ENCODE results near the gene RNF217. TPM values are rescaled to one million over a fixed set of nuclear protein-coding genes. Genes with fewer than 3 reads are reported as not detected.

RNF217 gene
- total RNA-seq, 2 donors from 2014 or later: 24.0 to 28.1 TPM

GRCh38 chr6:124989136-124989983 is 27.1 kb downstream of the RNF217 start:
- Histone ChIP-seq H3K27ac (ENCODE audit: low read depth, low read length) (no peak overlapping the region), H3K9me3 (ENCODE audit: control insufficient read depth, low read length) (peaks cover 7% of the 10 kb centered on the region), H3K36me3 (ENCODE audit: control insufficient read depth, insufficient read depth, low read length) (no peaks in the 10 kb centered on the region), H3K4me3 (ENCODE audit: low read length) (no peak overlapping the region), H3K9ac (ENCODE audit: extremely low read depth, low read length, poor library complexity, severe bottlenecking) (no peak overlapping the region), H3K4me1 (ENCODE audit: control insufficient read depth, insufficient read depth, low read length) (no peaks in the 10 kb centered on the region), H3K27me3 (ENCODE audit: control insufficient read depth, insufficient read depth, low read length, poor library complexity, severe bottlenecking) (no peaks in the 10 kb centered on the region)
- no peak for DNase-seq
- H3K4me1 Mint-ChIP-seq: peaks cover 7% of the 10 kb centered on the region
- TF ChIP-seq, protein P1, sequence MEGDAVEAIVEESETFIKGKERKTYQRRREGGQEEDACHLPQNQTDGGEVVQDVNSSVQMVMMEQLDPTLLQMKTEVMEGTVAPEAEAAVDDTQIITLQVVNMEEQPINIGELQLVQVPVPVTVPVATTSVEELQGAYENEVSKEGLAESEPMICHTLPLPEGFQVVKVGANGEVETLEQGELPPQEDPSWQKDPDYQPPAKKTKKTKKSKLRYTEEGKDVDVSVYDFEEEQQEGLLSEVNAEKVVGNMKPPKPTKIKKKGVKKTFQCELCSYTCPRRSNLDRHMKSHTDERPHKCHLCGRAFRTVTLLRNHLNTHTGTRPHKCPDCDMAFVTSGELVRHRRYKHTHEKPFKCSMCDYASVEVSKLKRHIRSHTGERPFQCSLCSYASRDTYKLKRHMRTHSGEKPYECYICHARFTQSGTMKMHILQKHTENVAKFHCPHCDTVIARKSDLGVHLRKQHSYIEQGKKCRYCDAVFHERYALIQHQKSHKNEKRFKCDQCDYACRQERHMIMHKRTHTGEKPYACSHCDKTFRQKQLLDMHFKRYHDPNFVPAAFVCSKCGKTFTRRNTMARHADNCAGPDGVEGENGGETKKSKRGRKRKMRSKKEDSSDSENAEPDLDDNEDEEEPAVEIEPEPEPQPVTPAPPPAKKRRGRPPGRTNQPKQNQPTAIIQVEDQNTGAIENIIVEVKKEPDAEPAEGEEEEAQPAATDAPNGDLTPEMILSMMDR (conservative IDR thresholded peaks at IDR 0.05): no peak
- no peak overlapping the region for H3K4me3 Mint-ChIP-seq
- peaks cover 10% of the 10 kb centered on the region for H3K9me3 Mint-ChIP-seq
- H3K36me3 Mint-ChIP-seq (ENCODE audit: low read depth): peaks cover 17% of the 10 kb centered on the region
- no peak overlapping the region for H3K27ac Mint-ChIP-seq
- 98% methylated on average over 3 of the region's 5 CpGs; no CpG with 5 or more reads in 1 of the 2 experiments for WGBS, 2 experiments (ENCODE audit: insufficient coverage in 1 of 2, insufficient read length in 1 of 2)
- H3K27me3 Mint-ChIP-seq (ENCODE audit: insufficient read depth): no peaks in the 10 kb centered on the region

DNA sequence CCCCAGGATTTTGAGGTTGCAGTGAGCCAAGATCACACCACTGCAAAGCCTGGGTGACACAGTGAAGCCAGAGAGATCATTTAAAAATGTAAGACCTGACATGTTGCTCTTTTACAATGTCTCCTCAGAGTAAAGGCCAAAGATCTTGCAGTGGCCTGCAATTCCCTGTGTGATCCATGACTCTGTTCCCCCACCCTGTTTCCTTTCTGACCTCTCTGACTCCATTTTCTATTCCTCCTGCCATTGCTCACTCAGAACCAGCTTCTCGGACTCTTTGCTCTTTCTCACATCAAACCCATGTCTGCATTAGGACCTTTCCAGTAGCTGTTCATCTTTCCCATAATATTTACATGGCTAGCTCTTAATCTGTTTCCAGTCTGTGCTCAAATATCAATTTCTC is 28.8 kb downstream of the RNF217 start:
- peaks cover 17% of the 10 kb centered on the region for H3K36me3 Mint-ChIP-seq (ENCODE audit: low read depth)
- H3K27ac Mint-ChIP-seq: no peak overlapping the region
- H3K27me3 ChIP-seq (ENCODE audit: control insufficient read depth, insufficient read depth, low read length, poor library complexity, severe bottlenecking): no peaks in the 10 kb centered on the region
- H3K4me1 ChIP-seq (ENCODE audit: control insufficient read depth, insufficient read depth, low read length): no peaks in the 10 kb centered on the region
- no peak overlapping the region for H3K4me3 ChIP-seq (ENCODE audit: low read length)
- peaks cover 7% of the 10 kb centered on the region for H3K4me1 Mint-ChIP-seq
- DNase-seq: no peak
- H3K9ac ChIP-seq (ENCODE audit: extremely low read depth, low read length, poor library complexity, severe bottlenecking): no peak overlapping the region
- no peaks in the 10 kb centered on the region for H3K36me3 ChIP-seq (ENCODE audit: control insufficient read depth, insufficient read depth, low read length)
- TF ChIP-seq, protein P1 (conservative IDR thresholded peaks at IDR 0.05): no peak
- WGBS, 2 experiments (ENCODE audit: insufficient coverage in 1 of 2, insufficient read length in 1 of 2): 87 to 90% methylated on average over 1 of the region's 1 CpG
- no peaks in the 10 kb centered on the region for H3K27me3 Mint-ChIP-seq (ENCODE audit: insufficient read depth)
- peaks cover 7% of the 10 kb centered on the region for H3K9me3 ChIP-seq (ENCODE audit: control insufficient read depth, low read length)
- no peak overlapping the region for H3K27ac ChIP-seq (ENCODE audit: low read depth, low read length)
- no peak overlapping the region for H3K4me3 Mint-ChIP-seq
- H3K9me3 Mint-ChIP-seq: peaks cover 10% of the 10 kb centered on the region

DNA sequence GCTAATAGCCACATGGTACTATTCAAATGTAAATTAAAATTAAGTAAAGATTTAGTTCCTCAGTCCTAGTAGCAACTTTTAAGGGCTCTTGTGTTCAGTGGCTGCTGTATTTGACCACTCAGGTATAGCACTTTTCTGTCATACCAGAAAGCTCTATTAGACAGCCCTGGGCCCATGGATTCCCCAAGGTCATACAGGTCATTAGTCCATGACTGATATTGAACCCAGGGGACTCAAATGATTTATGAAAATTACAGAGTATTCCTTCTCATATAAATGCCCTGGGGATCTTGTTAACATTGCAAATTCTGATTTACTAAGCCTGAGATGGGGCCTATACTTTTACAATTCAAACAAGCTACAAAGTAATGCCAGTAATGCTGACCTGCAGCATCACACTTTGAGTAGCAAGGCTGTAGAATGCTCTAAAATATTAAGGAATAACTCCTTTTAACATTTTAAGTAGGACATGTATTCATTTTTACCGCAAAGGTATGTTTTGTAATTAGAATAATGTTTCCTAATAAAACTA is 29.6 kb downstream of the RNF217 start:
- WGBS, 2 experiments (ENCODE audit: insufficient coverage in 1 of 2, insufficient read length in 1 of 2): no CpG with 5 or more reads among the region's 1 CpG
- no peaks in the 10 kb centered on the region for H3K27me3 Mint-ChIP-seq (ENCODE audit: insufficient read depth)

More for the DNA sequence above, 29.6 kb downstream of the RNF217 start:
- Histone ChIP-seq H3K9ac (ENCODE audit: extremely low read depth, low read length, poor library complexity, severe bottlenecking) (no peak overlapping the region), H3K36me3 (ENCODE audit: control insufficient read depth, insufficient read depth, low read length) (no peaks in the 10 kb centered on the region), H3K4me1 (ENCODE audit: control insufficient read depth, insufficient read depth, low read length) (no peaks in the 10 kb centered on the region), H3K27me3 (ENCODE audit: control insufficient read depth, insufficient read depth, low read length, poor library complexity, severe bottlenecking) (no peaks in the 10 kb centered on the region), H3K27ac (ENCODE audit: low read depth, low read length) (no peak overlapping the region), H3K9me3 (ENCODE audit: control insufficient read depth, low read length) (peaks cover 7% of the 10 kb centered on the region), H3K4me3 (ENCODE audit: low read length) (no peak overlapping the region)
- no peak overlapping the region for H3K27ac Mint-ChIP-seq
- no peak for DNase-seq
- TF ChIP-seq, protein P1 (conservative IDR thresholded peaks at IDR 0.05): no peak
- H3K9me3 Mint-ChIP-seq: peaks cover 10% of the 10 kb centered on the region
- no peak overlapping the region for H3K4me3 Mint-ChIP-seq
- H3K4me1 Mint-ChIP-seq: peaks cover 7% of the 10 kb centered on the region
- peaks cover 17% of the 10 kb centered on the region for H3K36me3 Mint-ChIP-seq (ENCODE audit: low read depth)
